HG02943 (cell line): ENCODE measurements around the gene SLC9C1.

Experiments used
- ATAC-seq: cut with Tn5 transposase; IDR thresholded peaks from one replicate; pipeline ENCODE4 v1.9.1; 2021; ENCODE audit warnings: mild to moderate bottlenecking, low read depth, moderate library complexity; ENCODE audit not compliant: unreplicated experiment

Gene SLC9C1

GRCh38 chr3:112116748-112117186 lies 177.2 kb downstream of the SLC9C1 start:
- no peak for ATAC-seq

GRCh38 chr3:112115806-112116383 lies 178.1 kb downstream of the SLC9C1 start:
- no peak for ATAC-seq

GRCh38 chr3:112115161-112115739 lies 178.8 kb downstream of the SLC9C1 start:
- ATAC-seq = no peak

GRCh38 chr3:112114576-112115160 lies 179.3 kb downstream of the SLC9C1 start:
- ATAC-seq = peak; percentile 29

- peak; percentile 47 for ATAC-seq
Observed at GRCh38 chr3:112111785-112112402, 182.1 kb downstream of the SLC9C1 start.

- ATAC-seq = no peak
Observed at GRCh38 chr3:112109322-112109721, 184.7 kb downstream of the SLC9C1 start.

- no peak for ATAC-seq
Observed at GRCh38 chr3:112104774-112105173, 189.2 kb downstream of the SLC9C1 start.

GRCh38 chr3:112101916-112102315 lies 192.1 kb downstream of the SLC9C1 start:
- no peak for ATAC-seq

- no peak for ATAC-seq
Observed at GRCh38 chr3:112097378-112097777, 196.6 kb downstream of the SLC9C1 start.

- ATAC-seq = no peak
Observed at GRCh38 chr3:112096176-112096575, 197.8 kb downstream of the SLC9C1 start.

GRCh38 chr3:112095731-112096130 lies 198.3 kb downstream of the SLC9C1 start:
- no peak for ATAC-seq

- no peak for ATAC-seq
Observed at GRCh38 chr3:112093180-112093522, 200.9 kb downstream of the SLC9C1 start.

- no peak for ATAC-seq
Observed at GRCh38 chr3:112092496-112093179, 201.4 kb downstream of the SLC9C1 start.

- no peak for ATAC-seq
Observed at GRCh38 chr3:112090887-112091586, 203.0 kb downstream of the SLC9C1 start.
